Measurements from ENCODE around the gene CNIH3. TPM values are rescaled to one million over a fixed set of nuclear protein-coding genes. Genes with fewer than 3 reads are reported as not detected.

Gene CNIH3
- total and polyA plus RNA-seq, 8 donors: 2.0 to 10.5 (median 3.6) TPM

DNA sequence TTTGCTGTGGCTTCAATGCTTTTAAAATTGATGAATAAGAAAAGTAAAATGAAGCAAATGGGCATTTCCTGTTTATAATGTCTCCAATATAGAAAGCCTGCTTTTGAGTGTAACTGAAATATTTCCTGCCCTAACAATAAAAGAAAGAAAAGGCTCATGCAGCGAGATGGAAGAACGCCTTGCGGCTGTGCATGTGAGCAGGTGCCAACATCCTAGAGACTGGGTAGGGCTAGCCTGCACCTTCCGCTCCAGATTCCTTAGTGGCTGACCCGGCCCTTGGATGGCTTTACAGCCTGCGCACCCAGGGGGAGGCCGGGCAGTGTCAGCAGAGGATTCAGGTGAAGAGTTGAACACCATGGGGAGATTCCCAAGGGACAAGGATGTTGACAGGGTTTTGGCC lies 21.8 kb downstream of the CNIH3 start:
- intact Hi-C loops (cut with DNase I): loop anchor here in 1 of 3 donors (10.0 kb wide), 1 partner anchor 113 kb away; no protein-coding TSS in a partner anchor
- no peak for DNase-seq
- Histone ChIP-seq H3K36me3 (no peaks in the 10 kb centered on the region), H3K4me3 (no peak overlapping the region), H3K4me1 (peaks cover 0 to 15% (median 10%) of the 10 kb centered on the region in 3 donors), H3K9me3 (no peaks in the 10 kb centered on the region), H3K27me3 (no peaks in the 10 kb centered on the region), H3K27ac (no peak overlapping the region)
- TF ChIP-seq, protein P1, sequence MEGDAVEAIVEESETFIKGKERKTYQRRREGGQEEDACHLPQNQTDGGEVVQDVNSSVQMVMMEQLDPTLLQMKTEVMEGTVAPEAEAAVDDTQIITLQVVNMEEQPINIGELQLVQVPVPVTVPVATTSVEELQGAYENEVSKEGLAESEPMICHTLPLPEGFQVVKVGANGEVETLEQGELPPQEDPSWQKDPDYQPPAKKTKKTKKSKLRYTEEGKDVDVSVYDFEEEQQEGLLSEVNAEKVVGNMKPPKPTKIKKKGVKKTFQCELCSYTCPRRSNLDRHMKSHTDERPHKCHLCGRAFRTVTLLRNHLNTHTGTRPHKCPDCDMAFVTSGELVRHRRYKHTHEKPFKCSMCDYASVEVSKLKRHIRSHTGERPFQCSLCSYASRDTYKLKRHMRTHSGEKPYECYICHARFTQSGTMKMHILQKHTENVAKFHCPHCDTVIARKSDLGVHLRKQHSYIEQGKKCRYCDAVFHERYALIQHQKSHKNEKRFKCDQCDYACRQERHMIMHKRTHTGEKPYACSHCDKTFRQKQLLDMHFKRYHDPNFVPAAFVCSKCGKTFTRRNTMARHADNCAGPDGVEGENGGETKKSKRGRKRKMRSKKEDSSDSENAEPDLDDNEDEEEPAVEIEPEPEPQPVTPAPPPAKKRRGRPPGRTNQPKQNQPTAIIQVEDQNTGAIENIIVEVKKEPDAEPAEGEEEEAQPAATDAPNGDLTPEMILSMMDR (IDR thresholded peaks at IDR 0.05): no peak
- ATAC-seq: peak in 1 of 4 donors; percentile 15
- no peak for FAIRE-seq
- WGBS, 2 donors: 93% methylated on average over 7 of the region's 7 CpGs

DNA sequence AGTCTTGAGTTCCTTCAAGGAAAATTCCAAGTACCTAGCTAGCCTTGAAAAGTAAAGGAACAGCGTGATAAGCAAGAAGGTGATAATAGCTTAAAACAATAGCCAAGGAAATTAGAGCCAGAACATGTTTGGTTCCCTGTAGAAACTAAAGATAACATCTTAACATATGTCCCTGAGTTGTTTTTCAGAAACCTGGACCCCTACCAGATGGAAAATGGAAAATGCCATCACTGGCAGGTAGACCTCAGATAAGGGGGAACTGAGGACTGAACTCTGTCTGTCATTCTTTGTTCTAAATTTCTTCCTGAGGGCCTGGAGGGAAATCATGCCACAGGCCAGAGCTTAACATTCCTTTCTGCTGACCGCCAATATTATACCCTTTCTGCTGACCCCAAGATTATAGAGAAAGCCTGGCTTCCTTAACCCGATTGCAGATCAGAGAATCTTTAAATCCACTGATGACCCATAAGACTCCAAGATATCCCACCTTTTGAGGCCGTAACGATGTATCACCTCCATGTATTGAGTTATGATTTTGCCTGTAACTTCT lies 23.4 kb downstream of the CNIH3 start:
- no peak overlapping the region for H3K4me3 ChIP-seq
- no peaks in the 10 kb centered on the region for H3K36me3 ChIP-seq
- no peaks in the 10 kb centered on the region for H3K27me3 ChIP-seq
- intact Hi-C loops (cut with DNase I): loop anchor here in 1 of 3 donors (10.0 kb wide), 1 partner anchor 115 kb away; no protein-coding TSS in a partner anchor
- ATAC-seq (peak in 2 of 4 donors; percentile 29 to 32), DNase-seq (no peak), FAIRE-seq (no peak)
- TF ChIP-seq, protein P1 (IDR thresholded peaks at IDR 0.05): no peak
- peaks cover 0 to 15% (median 10%) of the 10 kb centered on the region in 3 donors for H3K4me1 ChIP-seq
- H3K27ac ChIP-seq: peak overlapping the region in 1 of 4 donors; percentile 23
- no peaks in the 10 kb centered on the region for H3K9me3 ChIP-seq
- 53 to 60% methylated on average over 5 of the region's 5 CpGs for WGBS, 2 donors

GRCh38 chr1:224640018-224640417 lies 23.9 kb downstream of the CNIH3 start:
- DNase-seq (no peak), ATAC-seq (peak in 3 of 4 donors; percentile 1 to 38 (median 24)), FAIRE-seq (no peak)
- H3K27ac ChIP-seq: peak overlapping the region in 1 of 4 donors; percentile 23
- TF ChIP-seq, protein P1 (IDR thresholded peaks at IDR 0.05): no peak
- H3K4me3 ChIP-seq: no peak overlapping the region
- intact Hi-C loops (cut with DNase I): loop anchor here in 1 of 3 donors (5.0 to 10.0 kb wide), 3 partner anchors 128 to 285 kb away; partner anchors contain the start of gene DNAH14
- 69 to 70% methylated on average over 6 of the region's 6 CpGs for WGBS, 2 donors
- no peaks in the 10 kb centered on the region for H3K27me3 ChIP-seq
- H3K4me1 ChIP-seq: peaks cover 0 to 15% (median 10%) of the 10 kb centered on the region in 3 donors
- H3K36me3 ChIP-seq: no peaks in the 10 kb centered on the region
- no peaks in the 10 kb centered on the region for H3K9me3 ChIP-seq

GRCh38 chr1:224640587-224640986 lies 24.5 kb downstream of the CNIH3 start:
- H3K4me1 ChIP-seq: peaks cover 0 to 15% (median 10%) of the 10 kb centered on the region in 3 donors
- no peak overlapping the region for H3K27ac ChIP-seq
- 55 to 69% methylated on average over 4 of the region's 4 CpGs for WGBS, 2 donors
- H3K9me3 ChIP-seq: no peaks in the 10 kb centered on the region
- DNase-seq: no peak
- H3K4me3 ChIP-seq: no peak overlapping the region
- no peak for FAIRE-seq
- TF ChIP-seq, protein P1 (IDR thresholded peaks at IDR 0.05): no peak
- no peaks in the 10 kb centered on the region for H3K27me3 ChIP-seq
- intact Hi-C loops (cut with DNase I): loop anchor here in 1 of 3 donors (5.0 to 10.0 kb wide), 3 partner anchors 128 to 284 kb away; partner anchors contain the start of gene DNAH14
- H3K36me3 ChIP-seq: no peaks in the 10 kb centered on the region
- no peak for ATAC-seq

GRCh38 chr1:224641030-224641429 lies 24.9 kb downstream of the CNIH3 start:
- H3K9me3 ChIP-seq: no peaks in the 10 kb centered on the region
- 61 to 63% methylated on average over 7 of the region's 7 CpGs for WGBS, 2 donors
- H3K27ac ChIP-seq: no peak overlapping the region
- peaks cover 0 to 15% (median 10%) of the 10 kb centered on the region in 3 donors for H3K4me1 ChIP-seq
- DNase-seq: peak in 3 of 6 donors; percentile 51 to 69 (median 54)
- H3K36me3 ChIP-seq: no peaks in the 10 kb centered on the region
- intact Hi-C loops (cut with DNase I): loop anchor here in 1 of 3 donors (5.0 to 10.0 kb wide), 3 partner anchors 129 to 284 kb away; partner anchors contain the start of gene DNAH14
- peak; percentile 57 to 76 (median 70) for ATAC-seq
- TF ChIP-seq, protein P1 (IDR thresholded peaks at IDR 0.05): peak in 1 of 4 donors; percentile 11
- H3K4me3 ChIP-seq: no peak overlapping the region
- H3K27me3 ChIP-seq: no peaks in the 10 kb centered on the region
- no peak for FAIRE-seq
